PC-9 (cell line): ENCODE results near the gene GPR4. TPM values are rescaled to one million over a fixed set of nuclear protein-coding genes. Genes with fewer than 3 reads are reported as not detected.
A peak's percentile ranks its signal among the peaks of the same experiment; 100 is the strongest.
"Not testable (repeated sequence)": the region's sequence is repeated elsewhere in the genome, so short reads cannot be mapped to it uniquely, and the experiment has no call there.

Source experiments
- BruUV-seq: library from RNA; stranded (reverse); fragments of 400-500 nt; replicated peaks from 2 replicates; lab custom pipeline; 2021; lab: Mats Ljungman, UMichigan
- CTCF ChIA-PET: fragments of 300-600 bp; sonication (Branson Sonifier 250); formaldehyde crosslinking; loops from one replicate; lab custom pipeline; 2022; ENCODE audit warnings: antibody characterized with exemption; lab: Charles Lee
- POLR2A ChIA-PET: fragments of 300-600 bp; sonication (Branson Sonifier 250); formaldehyde crosslinking; loops from one replicate; lab custom pipeline; 2022; ENCODE audit warnings: antibody characterized with exemption; ENCODE audit not compliant: unreplicated experiment; lab: Charles Lee
- DNase-seq, 2 experiments: peaks; one replicate each; pipeline versions ENCODE4 v3.0.0 to v3.0.0-alpha.2; 2015 to 2022; ENCODE audit warnings: mixed read lengths in 1 of 2
- H2AFZ ChIP-seq: fragments of 200-600 bp; sonication (generic); 2 replicates; pipeline ENCODE4 v1.8.1; 2017; ENCODE audit warnings: antibody characterized with exemption
- H3F3A ChIP-seq: fragments of 200-600 bp; sonication (generic); 2 replicates; pipeline ENCODE4 v1.8.1; 2017; ENCODE audit warnings: antibody characterized with exemption, mild to moderate bottlenecking, low read depth; ENCODE audit not compliant: insufficient read depth
- H3K27ac ChIP-seq: fragments of 200-600 bp; sonication (generic); 2 replicates; pipeline ENCODE4 v1.6.1; 2016; ENCODE audit warnings: mixed run types
- H3K27me3 ChIP-seq: fragments of 200-600 bp; sonication (generic); 2 replicates; pipeline ENCODE4 v1.6.1; 2016; ENCODE audit warnings: low read depth, mixed run types; ENCODE audit not compliant: insufficient read depth
- H3K36me3 ChIP-seq: fragments of 200-600 bp; sonication (generic); 2 replicates; pipeline ENCODE4 v1.6.1; 2016; ENCODE audit warnings: low read depth, mixed run types
- H3K4me1 ChIP-seq: fragments of 200-600 bp; sonication (generic); replicated peaks from 2 replicates; pipeline ENCODE4 v1.6.1; 2016; ENCODE audit warnings: mixed run types; ENCODE audit not compliant: insufficient read depth
- H3K4me2 ChIP-seq: fragments of 200-600 bp; sonication (generic); 2 replicates; pipeline ENCODE4 v1.6.1; 2017; ENCODE audit warnings: mixed run types
- H3K4me3 ChIP-seq: fragments of 200-600 bp; sonication (generic); 2 replicates; pipeline ENCODE4 v1.6.1; 2016; ENCODE audit warnings: mixed run types
- H3K79me2 ChIP-seq: fragments of 200-600 bp; sonication (generic); 2 replicates; pipeline ENCODE4 v1.6.1; 2017; ENCODE audit warnings: low read depth, mixed run types
- H3K9me2 ChIP-seq: fragments of 200-600 bp; sonication (generic); 2 replicates; pipeline ENCODE4 v1.8.1; 2017; ENCODE audit warnings: mild to moderate bottlenecking; ENCODE audit not compliant: insufficient read depth
- H3K9me3 ChIP-seq: fragments of 200-600 bp; sonication (generic); 2 replicates; pipeline ENCODE4 v1.8.1; 2016; ENCODE audit warnings: low read depth; ENCODE audit not compliant: insufficient read depth
- H4K20me1 ChIP-seq: fragments of 200-600 bp; sonication (generic); 2 replicates; pipeline ENCODE4 v1.8.1; 2017; ENCODE audit not compliant: insufficient read depth
- CTCF ChIP-seq: fragments of 200-600 bp; sonication (generic); conservative IDR thresholded peaks from 2 replicates; pipeline ENCODE4 v1.6.1; 2017; ENCODE audit warnings: mixed run types, antibody characterized with exemption, mild to moderate bottlenecking, moderate library complexity
- EZH2 ChIP-seq: fragments of 200-600 bp; sonication (generic); IDR thresholded peaks from 2 replicates; pipeline ENCODE4 v1.8.0; 2017; ENCODE audit warnings: antibody characterized with exemption, low read depth
- intact Hi-C: fragments of 100-400 bp; cut with micrococcal nuclease; formaldehyde crosslinking; loops from one replicate; pipeline ENCODE4 v1.10.0; 2022; ENCODE audit not compliant: unreplicated experiment
- total RNA-seq: library from RNA; stranded (reverse); gene quantifications from 2 replicates; pipeline ENCODE4 v1.2.3, GENCODE V29; 2021

Gene GPR4
- total RNA-seq, 1 experiment from 2014 or later: not detected

- Histone ChIP-seq H4K20me1 (no peaks in the 10 kb centered on the region), H3K4me1 (peaks cover 34% of the 10 kb centered on the region), H3K79me2 (no peaks in the 10 kb centered on the region), H3K27ac (peak overlapping the region; percentile 91), H3K9me3 (no peaks in the 10 kb centered on the region), H3K27me3 (no peaks in the 10 kb centered on the region), H3K4me3 (no peak overlapping the region), H2AFZ (no peak overlapping the region), H3K4me2 (peak overlapping the region; percentile 40; the same call in 1 of the 2 replicates), H3K9me2 (no peaks in the 10 kb centered on the region), H3F3A (peaks cover 38% of the 10 kb centered on the region), H3K36me3 (peaks cover 17% of the 10 kb centered on the region)
- no TSS peak for BruUV-seq
- POLR2A ChIA-PET: interaction anchor here (0.6 to 1.1 kb wide), 8 partner anchors 11 to 204 kb away, joined by 3 to 21 read pairs (median 4); partner anchors contain the start of gene FBXO46
- peak; percentile 51 to 99 for DNase-seq
- intact Hi-C loops: no loop called here
- CTCF ChIA-PET: interaction anchor here (0.6 to 0.8 kb wide), 7 partner anchors 8 to 1962 kb away, joined by 4 to 12 read pairs (median 7); no protein-coding TSS in a partner anchor
- TF ChIP-seq EZH2 (no peak), CTCF (no peak)
Measured at GRCh38 chr19:45630463-45630862, 28.5 kb upstream of the GPR4 start.

- Histone ChIP-seq H3K36me3 (peaks cover 17% of the 10 kb centered on the region), H3K4me1 (peaks cover 34% of the 10 kb centered on the region)
Measured at GRCh38 chr19:45629704-45630103, 27.7 kb upstream of the GPR4 start.

GRCh38 chr19:45628219-45628618 lies 26.2 kb upstream of the GPR4 start:
- H3K9me3 ChIP-seq, H3K4me3 ChIP-seq, H3K4me2 ChIP-seq, BruUV-seq, H3K79me2 ChIP-seq, DNase-seq, intact Hi-C loops, H3K27me3 ChIP-seq, H3K27ac ChIP-seq, H3K9me2 ChIP-seq, H4K20me1 ChIP-seq, H2AFZ ChIP-seq: not testable (repeated sequence)
- peaks cover 17% of the 10 kb centered on the region for H3K36me3 ChIP-seq
- ChIA-PET CTCF (interaction anchor here (0.6 kb wide), 1 partner anchor 1906 kb away, joined by 7 read pairs; no protein-coding TSS in a partner anchor), POLR2A (interaction anchor here (0.7 kb wide), 1 partner anchor 14 kb away, joined by 3 read pairs; no protein-coding TSS in a partner anchor)
- peaks cover 39% of the 10 kb centered on the region for H3F3A ChIP-seq
- peaks cover 33% of the 10 kb centered on the region for H3K4me1 ChIP-seq

More at GRCh38 chr19:45629704-45630103, 27.7 kb upstream of the GPR4 start:
- POLR2A ChIA-PET: interaction anchor here (0.6 to 0.7 kb wide), 2 partner anchors 8 to 130 kb away, joined by 3 to 4 read pairs; no protein-coding TSS in a partner anchor
- H3K4me3 ChIP-seq: no peak overlapping the region
- H3K9me3 ChIP-seq: no peaks in the 10 kb centered on the region
- H3K27ac ChIP-seq: peak overlapping the region; percentile 91
- no peaks in the 10 kb centered on the region for H3K9me2 ChIP-seq
- H2AFZ ChIP-seq: no peak overlapping the region
- no TSS peak for BruUV-seq
- TF ChIP-seq CTCF: no peak
- no peak for TF ChIP-seq EZH2
- intact Hi-C loops: no loop called here
- H3K4me2 ChIP-seq: 0 out of 2 replicates have a peak overlapping the region, but pooled peaks have one; percentile 8
- CTCF ChIA-PET: no interaction called here
- H3F3A ChIP-seq: peaks cover 38% of the 10 kb centered on the region
- no peaks in the 10 kb centered on the region for H3K79me2 ChIP-seq
- no peaks in the 10 kb centered on the region for H4K20me1 ChIP-seq
- no peaks in the 10 kb centered on the region for H3K27me3 ChIP-seq
- DNase-seq: no peak
